GM23338 (cell line): Measurements from ENCODE around the gene SEMA6B. TPM values are rescaled to one million over a fixed set of nuclear protein-coding genes. Genes with fewer than 3 reads are reported as not detected.

Experiments used
- ATAC-seq: fragments of 200-7000 bp; cut with Tn5 transposase; 3 replicates; pipeline ENCODE4 v1.9.1; 2020
- DNase-seq: peaks from one replicate; pipeline ENCODE4 v3.0.0-alpha.2; 2015; ENCODE audit warnings: low spot score
- H2AFZ ChIP-seq: fragments of 200-600 bp; sonication (generic); 2 replicates; pipeline ENCODE4 v1.8.0; 2016; ENCODE audit warnings: antibody characterized with exemption, mild to moderate bottlenecking, moderate library complexity
- H3F3A ChIP-seq: fragments of 200-600 bp; sonication (generic); replicated peaks from 2 replicates; pipeline ENCODE4 v1.8.0; 2017; ENCODE audit warnings: antibody characterized with exemption, mixed run types, low read depth
- H3K27ac ChIP-seq: fragments of 200-600 bp; sonication (generic); 2 replicates; pipeline ENCODE4 v1.6.1; 2016; ENCODE audit warnings: low read depth
- H3K27me3 ChIP-seq: fragments of 200-600 bp; sonication (generic); 2 replicates; pipeline ENCODE4 v1.8.0; 2016; ENCODE audit warnings: mild to moderate bottlenecking, mixed run types, moderate library complexity; ENCODE audit not compliant: insufficient read depth
- H3K36me3 ChIP-seq: fragments of 200-600 bp; sonication (generic); 2 replicates; pipeline ENCODE4 v1.8.0; 2016; ENCODE audit warnings: mild to moderate bottlenecking; ENCODE audit not compliant: insufficient read depth
- H3K4me1 ChIP-seq: fragments of 200-600 bp; sonication (generic); 2 replicates; pipeline ENCODE4 v1.8.0; 2016; ENCODE audit warnings: mild to moderate bottlenecking, moderate library complexity; ENCODE audit not compliant: insufficient read depth
- H3K4me2 ChIP-seq: fragments of 200-600 bp; sonication (generic); 2 replicates; pipeline ENCODE4 v1.7.1; 2017; ENCODE audit warnings: mixed run types
- H3K4me3 ChIP-seq: fragments of 200-600 bp; sonication (generic); 2 replicates; pipeline ENCODE4 v1.6.1; 2016; ENCODE audit warnings: mixed run types
- H3K79me2 ChIP-seq: fragments of 200-600 bp; sonication (generic); replicated peaks from 2 replicates; pipeline ENCODE4 v1.8.0; 2017; ENCODE audit warnings: mild to moderate bottlenecking; ENCODE audit not compliant: insufficient read depth
- H3K9me2 ChIP-seq: fragments of 200-600 bp; sonication (generic); 2 replicates; pipeline ENCODE4 v1.8.0; 2017; ENCODE audit not compliant: insufficient read depth
- H4K20me1 ChIP-seq: fragments of 200-600 bp; sonication (generic); replicated peaks from 2 replicates; pipeline ENCODE4 v1.8.0; 2017; ENCODE audit warnings: mild to moderate bottlenecking; ENCODE audit not compliant: insufficient read depth
- H3K27ac Mint-ChIP-seq: 2 replicates; pipeline ENCODE4 v1.8.0; 2020; ENCODE audit warnings: inconsistent platforms, mild to moderate bottlenecking, moderate library complexity, mixed read lengths
- H3K27me3 Mint-ChIP-seq: 3 replicates; pipeline ENCODE4 v1.8.0; 2022; ENCODE audit warnings: low read depth, mild to moderate bottlenecking, moderate library complexity, mixed read lengths, inconsistent platforms; ENCODE audit not compliant: insufficient read depth, poor library complexity
- H3K36me3 Mint-ChIP-seq: 3 replicates; pipeline ENCODE4 v1.8.0; 2021; ENCODE audit warnings: low read depth, mild to moderate bottlenecking, inconsistent platforms, moderate library complexity, mixed read lengths
- H3K4me1 Mint-ChIP-seq: 3 replicates; pipeline ENCODE4 v1.8.0; 2020; ENCODE audit warnings: mild to moderate bottlenecking, inconsistent platforms, mixed read lengths
- H3K4me3 Mint-ChIP-seq: 3 replicates; pipeline ENCODE4 v1.8.0; 2021; ENCODE audit warnings: moderate library complexity, mild to moderate bottlenecking, inconsistent platforms, mixed read lengths
- H3K9me3 Mint-ChIP-seq: 3 replicates; pipeline ENCODE4 v1.8.0; 2020; ENCODE audit warnings: moderate library complexity, mild to moderate bottlenecking, inconsistent platforms, mixed read lengths
- CREB1 ChIP-seq: fragments of 250-450 bp; sonication (Bioruptor Pico); IDR thresholded peaks from 2 replicates; pipeline ENCODE4 v1.5.0; 2020; ENCODE audit warnings: low read depth, mild to moderate bottlenecking, moderate library complexity
- EZH2 ChIP-seq: fragments of 200-600 bp; sonication (generic); IDR thresholded peaks from one replicate; pipeline ENCODE4 v1.8.0; 2017; ENCODE audit warnings: antibody characterized with exemption, mild to moderate bottlenecking, low read depth; ENCODE audit not compliant: unreplicated experiment
- EZH2phosphoT487 ChIP-seq: fragments of 200-600 bp; sonication (generic); IDR thresholded peaks from one replicate; pipeline ENCODE4 v1.8.1; 2018; ENCODE audit warnings: antibody characterized with exemption; ENCODE audit not compliant: unreplicated experiment
- JUNB ChIP-seq: IDR thresholded peaks from one replicate; pipeline ENCODE4 v1.6.1; 2016; ENCODE audit warnings: antibody characterized with exemption; ENCODE audit not compliant: unreplicated experiment
- NANOG ChIP-seq: IDR thresholded peaks from 2 replicates; pipeline ENCODE4 v1.6.1; 2016; ENCODE audit warnings: antibody characterized with exemption, borderline replicate concordance
- POLR2AphosphoS5 ChIP-seq: IDR thresholded peaks from 2 replicates; pipeline ENCODE4 v1.6.1; 2016; ENCODE audit warnings: antibody characterized with exemption, low read depth
- STAT1 ChIP-seq: IDR thresholded peaks from one replicate; pipeline ENCODE4 v1.6.1; 2016; ENCODE audit warnings: antibody characterized with exemption; ENCODE audit not compliant: unreplicated experiment
- ZNF114 ChIP-seq: fragments of 250-450 bp; sonication (Bioruptor Pico); IDR thresholded peaks from 2 replicates; pipeline ENCODE4 v1.5.0; 2020; ENCODE audit warnings: mild to moderate bottlenecking, moderate library complexity
- ZNF331 ChIP-seq: fragments of 250-450 bp; sonication (Bioruptor Pico); IDR thresholded peaks from 2 replicates; pipeline ENCODE4 v1.5.0; 2020; ENCODE audit warnings: low read depth, mild to moderate bottlenecking, moderate library complexity
- ZNF462 ChIP-seq: fragments of 250-450 bp; sonication (Bioruptor Pico); IDR thresholded peaks from 2 replicates; pipeline ENCODE4 v1.5.0; 2020; ENCODE audit warnings: mild to moderate bottlenecking, moderate library complexity
- polyA plus RNA-seq: library from polyadenylated mRNA; unstranded; fragments of >200 nt; fragmentation: Nextera tagmentation; extraction: Ambion mirVana; gene quantifications from 2 replicates; pipeline ENCODE4 v1.2.1, GENCODE V29; 2016
- total RNA-seq: library from RNA; depleted of rRNA; stranded (reverse); fragments of >200 nt; shearing (Covaris generic); gene quantifications from 2 replicates; pipeline ENCODE4 v1.2.3, GENCODE V29; 2014
- TF ChIP-seq, protein P1 (sequence below), 2 experiments: fragments of 200-600 bp in 1 of 2; sonication (generic) in 1 of 2; conservative IDR thresholded peaks; 2 replicates each; pipeline versions ENCODE4 v1.5.1 to v1.6.1; 2016 to 2017; ENCODE audit warnings: antibody characterized with exemption in 2 of 2, low read depth in 2 of 2, mild to moderate bottlenecking in 2 of 2, moderate library complexity in 1 of 2
- TF ChIP-seq, protein P2 (sequence below): IDR thresholded peaks from 2 replicates; pipeline ENCODE4 v1.6.1; 2016; ENCODE audit warnings: antibody characterized with exemption
- TF ChIP-seq, protein P3 (sequence below): IDR thresholded peaks from one replicate; pipeline ENCODE4 v1.6.1; 2018; ENCODE audit warnings: antibody characterized with exemption; ENCODE audit not compliant: unreplicated experiment

SEMA6B gene
- total and polyA plus RNA-seq, 2 experiments from 2014 or later, result 5.3 to 42.7 TPM

- no peak for ATAC-seq
- Mint-ChIP-seq H3K27me3 (peaks cover 15% of the 10 kb centered on the region), H3K9me3 (no peaks in the 10 kb centered on the region), H3K4me1 (peaks cover 6% of the 10 kb centered on the region), H3K4me3 (no peak overlapping the region), H3K27ac (no peak overlapping the region), H3K36me3 (no peaks in the 10 kb centered on the region)
- no peak for DNase-seq
- Histone ChIP-seq H3K27ac (no peak overlapping the region), H3K9me2 (no peaks in the 10 kb centered on the region), H3K79me2 (no peaks in the 10 kb centered on the region), H3K27me3 (peaks cover 10% of the 10 kb centered on the region; the same call in 1 of the 2 replicates), H3F3A (peaks cover 5% of the 10 kb centered on the region; the same call in 1 of the 2 replicates), H3K4me2 (no peak overlapping the region), H3K4me1 (peaks cover under 1% of the 10 kb centered on the region; the same call in 1 of the 2 replicates), H2AFZ (no peak overlapping the region), H4K20me1 (no peaks in the 10 kb centered on the region), H3K36me3 (no peaks in the 10 kb centered on the region), H3K4me3 (no peak overlapping the region)
- TF ChIP-seq ZNF462 (CRISPR knock-in tag) (no peak), POLR2AphosphoS5 (no peak), EZH2 (no peak), JUNB (no peak), STAT1 (no peak), ZNF114 (CRISPR knock-in tag) (no peak), NANOG (no peak), EZH2phosphoT487 (no peak), ZNF331 (CRISPR knock-in tag) (no peak), CREB1 (CRISPR knock-in tag) (no peak)
- TF ChIP-seq, protein P1, sequence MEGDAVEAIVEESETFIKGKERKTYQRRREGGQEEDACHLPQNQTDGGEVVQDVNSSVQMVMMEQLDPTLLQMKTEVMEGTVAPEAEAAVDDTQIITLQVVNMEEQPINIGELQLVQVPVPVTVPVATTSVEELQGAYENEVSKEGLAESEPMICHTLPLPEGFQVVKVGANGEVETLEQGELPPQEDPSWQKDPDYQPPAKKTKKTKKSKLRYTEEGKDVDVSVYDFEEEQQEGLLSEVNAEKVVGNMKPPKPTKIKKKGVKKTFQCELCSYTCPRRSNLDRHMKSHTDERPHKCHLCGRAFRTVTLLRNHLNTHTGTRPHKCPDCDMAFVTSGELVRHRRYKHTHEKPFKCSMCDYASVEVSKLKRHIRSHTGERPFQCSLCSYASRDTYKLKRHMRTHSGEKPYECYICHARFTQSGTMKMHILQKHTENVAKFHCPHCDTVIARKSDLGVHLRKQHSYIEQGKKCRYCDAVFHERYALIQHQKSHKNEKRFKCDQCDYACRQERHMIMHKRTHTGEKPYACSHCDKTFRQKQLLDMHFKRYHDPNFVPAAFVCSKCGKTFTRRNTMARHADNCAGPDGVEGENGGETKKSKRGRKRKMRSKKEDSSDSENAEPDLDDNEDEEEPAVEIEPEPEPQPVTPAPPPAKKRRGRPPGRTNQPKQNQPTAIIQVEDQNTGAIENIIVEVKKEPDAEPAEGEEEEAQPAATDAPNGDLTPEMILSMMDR (conservative IDR thresholded peaks at IDR 0.05; ENCODE audit: low read depth in 2 of 2), result no peak
- TF ChIP-seq, protein P2, sequence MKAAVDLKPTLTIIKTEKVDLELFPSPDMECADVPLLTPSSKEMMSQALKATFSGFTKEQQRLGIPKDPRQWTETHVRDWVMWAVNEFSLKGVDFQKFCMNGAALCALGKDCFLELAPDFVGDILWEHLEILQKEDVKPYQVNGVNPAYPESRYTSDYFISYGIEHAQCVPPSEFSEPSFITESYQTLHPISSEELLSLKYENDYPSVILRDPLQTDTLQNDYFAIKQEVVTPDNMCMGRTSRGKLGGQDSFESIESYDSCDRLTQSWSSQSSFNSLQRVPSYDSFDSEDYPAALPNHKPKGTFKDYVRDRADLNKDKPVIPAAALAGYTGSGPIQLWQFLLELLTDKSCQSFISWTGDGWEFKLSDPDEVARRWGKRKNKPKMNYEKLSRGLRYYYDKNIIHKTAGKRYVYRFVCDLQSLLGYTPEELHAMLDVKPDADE, result no peak
- TF ChIP-seq, protein P3, sequence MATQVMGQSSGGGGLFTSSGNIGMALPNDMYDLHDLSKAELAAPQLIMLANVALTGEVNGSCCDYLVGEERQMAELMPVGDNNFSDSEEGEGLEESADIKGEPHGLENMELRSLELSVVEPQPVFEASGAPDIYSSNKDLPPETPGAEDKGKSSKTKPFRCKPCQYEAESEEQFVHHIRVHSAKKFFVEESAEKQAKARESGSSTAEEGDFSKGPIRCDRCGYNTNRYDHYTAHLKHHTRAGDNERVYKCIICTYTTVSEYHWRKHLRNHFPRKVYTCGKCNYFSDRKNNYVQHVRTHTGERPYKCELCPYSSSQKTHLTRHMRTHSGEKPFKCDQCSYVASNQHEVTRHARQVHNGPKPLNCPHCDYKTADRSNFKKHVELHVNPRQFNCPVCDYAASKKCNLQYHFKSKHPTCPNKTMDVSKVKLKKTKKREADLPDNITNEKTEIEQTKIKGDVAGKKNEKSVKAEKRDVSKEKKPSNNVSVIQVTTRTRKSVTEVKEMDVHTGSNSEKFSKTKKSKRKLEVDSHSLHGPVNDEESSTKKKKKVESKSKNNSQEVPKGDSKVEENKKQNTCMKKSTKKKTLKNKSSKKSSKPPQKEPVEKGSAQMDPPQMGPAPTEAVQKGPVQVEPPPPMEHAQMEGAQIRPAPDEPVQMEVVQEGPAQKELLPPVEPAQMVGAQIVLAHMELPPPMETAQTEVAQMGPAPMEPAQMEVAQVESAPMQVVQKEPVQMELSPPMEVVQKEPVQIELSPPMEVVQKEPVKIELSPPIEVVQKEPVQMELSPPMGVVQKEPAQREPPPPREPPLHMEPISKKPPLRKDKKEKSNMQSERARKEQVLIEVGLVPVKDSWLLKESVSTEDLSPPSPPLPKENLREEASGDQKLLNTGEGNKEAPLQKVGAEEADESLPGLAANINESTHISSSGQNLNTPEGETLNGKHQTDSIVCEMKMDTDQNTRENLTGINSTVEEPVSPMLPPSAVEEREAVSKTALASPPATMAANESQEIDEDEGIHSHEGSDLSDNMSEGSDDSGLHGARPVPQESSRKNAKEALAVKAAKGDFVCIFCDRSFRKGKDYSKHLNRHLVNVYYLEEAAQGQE, result no peak
Observed at GRCh38 chr19:4604912-4605311, 45.4 kb upstream of the SEMA6B start.
